Stimulated activated naive CD8-positive, alpha-beta T cell treated with anti-CD3 and anti-CD28 coated beads, Interleukin-15, amount 100 ng/mL, for 72 hours (primary cell): Measurements from ENCODE around the gene DHRS1.
A peak's percentile ranks its signal among the peaks of the same experiment; 100 is the strongest.

ENCODE experiments used
- ATAC-seq: fragments of 150-1000 bp; cut with Tn5 transposase; 2 replicates; pipeline ENCODE4 v1.10.0; 2021; ENCODE audit warnings: mild to moderate bottlenecking, moderate library complexity
- DNase-seq, 2 donors: peaks; one replicate each; pipeline ENCODE4 v3.0.0; 2021 to 2022
- H3K27ac Mint-ChIP-seq, 2 donors: one replicate each; pipeline ENCODE4 v1.8.0; 2022; ENCODE audit warnings: mild to moderate bottlenecking in 2 of 2, mixed read lengths in 2 of 2, moderate library complexity in 2 of 2
- H3K27me3 Mint-ChIP-seq: one replicate; pipeline ENCODE4 v1.8.0; 2022; ENCODE audit warnings: mixed read lengths
- H3K4me1 Mint-ChIP-seq: one replicate; pipeline ENCODE4 v1.8.0; 2022; ENCODE audit warnings: mild to moderate bottlenecking, mixed read lengths
- H3K4me3 Mint-ChIP-seq, 2 donors: one replicate each; pipeline ENCODE4 v1.8.0; 2022; ENCODE audit warnings: mild to moderate bottlenecking in 2 of 2, mixed read lengths in 2 of 2, moderate library complexity in 1 of 2
- H3K9me3 Mint-ChIP-seq, 2 donors: one replicate each; pipeline ENCODE4 v1.8.0; 2022; ENCODE audit warnings: mixed read lengths in 2 of 2

The DHRS1 gene

GRCh38 chr14:24315807-24316596, 16.4 kb upstream of the DHRS1 start:
- ATAC-seq = peak; percentile 16
- peaks cover 66% of the 10 kb centered on the region for H3K4me1 Mint-ChIP-seq
- no peak overlapping the region for H3K27ac Mint-ChIP-seq

DNA sequence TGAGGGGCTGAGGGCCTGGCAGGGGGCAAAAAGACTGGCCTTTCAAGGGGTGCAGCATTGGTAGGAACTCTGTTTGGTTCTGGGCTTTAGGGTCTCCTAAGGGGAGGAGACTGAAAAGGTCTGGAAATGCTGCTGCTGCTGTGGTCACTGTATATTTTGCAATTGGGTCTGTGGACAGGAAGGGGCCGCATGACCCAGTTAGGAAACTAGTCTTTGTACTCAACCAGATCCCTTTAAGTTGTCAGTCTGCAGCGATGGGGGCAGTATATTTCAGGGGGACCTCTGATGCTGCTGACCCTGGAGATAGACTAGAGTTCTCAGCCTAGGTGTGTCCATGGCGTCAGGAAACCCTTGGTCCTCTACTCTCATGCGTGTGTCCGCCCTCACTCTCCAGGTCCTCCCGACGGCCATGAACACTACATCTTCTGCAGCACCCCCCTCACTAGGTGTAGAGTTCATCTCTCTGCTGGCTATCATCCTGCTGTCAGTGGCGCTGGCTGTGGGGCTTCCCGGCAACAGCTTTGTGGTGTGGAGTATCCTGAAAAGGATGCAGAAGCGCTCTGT, 15.7 kb upstream of the DHRS1 start:
- ATAC-seq (no peak), DNase-seq (no peak)
- Mint-ChIP-seq H3K27ac (no peak overlapping the region), H3K4me1 (peaks cover 69% of the 10 kb centered on the region), H3K27me3 (peaks cover 15% of the 10 kb centered on the region), H3K4me3 (no peak overlapping the region), H3K9me3 (no peaks in the 10 kb centered on the region)

More at GRCh38 chr14:24315807-24316596, 16.4 kb upstream of the DHRS1 start:
- no peak for DNase-seq
- no peaks in the 10 kb centered on the region for H3K9me3 Mint-ChIP-seq
- peaks cover 17% of the 10 kb centered on the region for H3K27me3 Mint-ChIP-seq
- H3K4me3 Mint-ChIP-seq = no peak overlapping the region

DNA sequence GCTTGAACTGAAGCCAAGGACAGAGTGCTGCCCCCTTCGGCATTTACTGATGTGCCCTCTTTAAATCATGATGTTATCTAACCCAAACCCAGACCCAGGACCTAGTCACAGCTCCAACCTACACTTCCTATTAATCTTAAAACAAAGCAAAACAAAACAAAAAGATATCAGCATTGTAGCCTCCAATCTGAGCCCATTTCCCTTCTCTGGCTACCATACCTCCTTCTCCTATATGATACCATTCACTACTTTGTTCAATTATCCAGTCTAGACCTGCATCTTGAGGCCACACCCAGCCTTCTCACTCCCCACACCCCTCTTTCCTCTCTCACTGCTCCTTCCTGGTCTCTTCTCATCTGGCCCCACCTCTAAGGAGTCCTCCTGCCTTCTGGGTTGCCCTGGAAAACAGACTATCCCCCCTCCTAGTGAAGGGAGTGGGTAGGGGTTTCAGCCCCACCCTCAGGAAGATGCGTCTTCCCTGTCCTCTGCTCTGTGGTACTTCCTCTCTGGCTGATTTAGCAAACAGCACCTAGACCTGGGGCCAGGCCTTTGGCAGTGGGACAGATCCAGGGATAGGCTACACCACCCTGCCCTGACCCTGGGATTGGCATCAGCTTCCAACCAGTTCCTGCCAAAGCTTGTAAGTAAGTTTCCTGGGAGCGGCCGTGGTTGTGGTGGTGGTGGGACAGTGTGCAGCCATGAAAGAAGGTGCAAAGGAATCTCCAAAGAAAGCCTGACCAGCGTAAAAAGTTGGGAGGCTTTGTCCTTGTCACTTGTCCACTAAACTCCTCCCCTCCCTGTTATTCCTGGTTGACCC, 15.0 kb upstream of the DHRS1 start:
- Mint-ChIP-seq H3K4me1 (peaks cover 77% of the 10 kb centered on the region), H3K9me3 (no peaks in the 10 kb centered on the region), H3K27ac (peak overlapping the region in 1 of 2 donors; percentile 4), H3K4me3 (no peak overlapping the region), H3K27me3 (peaks cover 8% of the 10 kb centered on the region)
- ATAC-seq (no peak), DNase-seq (no peak)

DNA sequence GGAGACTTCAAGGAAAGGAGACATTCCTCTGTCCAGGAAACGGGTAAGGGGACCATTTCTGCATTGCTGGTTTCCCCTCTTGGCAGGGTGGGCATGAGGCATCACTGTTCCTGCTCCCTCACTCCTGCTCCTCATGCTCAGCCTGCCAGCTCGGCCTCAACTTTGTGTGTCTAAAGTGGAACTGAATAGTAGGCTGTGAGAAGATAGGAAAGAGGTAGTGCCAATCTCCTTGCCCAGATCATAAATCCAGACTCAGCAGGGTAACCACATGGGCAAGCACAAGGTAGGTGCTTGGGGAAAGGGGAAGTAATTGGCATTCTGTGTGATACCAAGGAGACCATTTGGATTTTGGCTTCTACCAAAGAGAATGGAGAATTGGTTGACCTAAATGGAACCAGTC, 14.3 kb upstream of the DHRS1 start:
- Mint-ChIP-seq H3K4me3 (peak overlapping the region; percentile 14 to 29), H3K9me3 (no peaks in the 10 kb centered on the region), H3K4me1 (peaks cover 81% of the 10 kb centered on the region), H3K27me3 (peaks cover 1% of the 10 kb centered on the region), H3K27ac (peak overlapping the region in 1 of 2 donors; percentile 73)
- ATAC-seq (no peak), DNase-seq (no peak)

DNA sequence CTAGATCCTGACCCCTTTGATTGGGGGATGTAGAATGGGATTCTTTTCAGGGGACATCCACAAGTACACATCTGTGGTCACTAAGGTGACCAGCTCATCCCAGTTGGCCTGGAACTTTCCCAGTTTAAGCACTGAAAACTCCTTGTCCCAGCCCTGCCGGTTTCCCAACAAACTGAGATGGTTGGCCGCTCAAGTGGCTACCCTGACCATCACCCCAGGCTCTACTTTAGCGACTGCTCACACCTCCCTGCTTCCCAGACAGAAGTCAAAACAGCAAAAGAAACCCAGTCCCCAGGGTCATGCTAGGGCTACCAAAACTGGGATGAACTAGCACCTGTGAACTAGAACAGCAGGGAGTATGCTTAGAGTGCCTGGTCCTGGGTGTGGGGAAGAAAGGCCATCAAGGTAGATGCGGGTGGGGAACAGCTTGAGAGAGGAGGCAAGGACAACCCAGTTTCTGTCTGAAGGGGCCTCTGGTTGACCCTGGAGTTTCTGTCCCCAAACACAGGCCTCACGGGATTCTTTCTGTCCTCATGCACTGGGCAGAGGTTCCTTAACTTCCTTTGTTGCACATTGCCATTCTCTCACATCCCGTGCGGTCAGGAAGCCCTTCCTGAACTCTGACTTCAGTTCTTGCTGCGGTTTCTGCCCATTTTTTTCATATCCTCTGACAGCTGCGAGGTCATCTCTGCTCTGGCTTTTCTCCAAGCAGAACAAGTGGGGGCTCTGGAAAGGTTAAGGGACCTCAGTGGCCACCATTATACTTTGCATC, 13.3 kb upstream of the DHRS1 start:
- Mint-ChIP-seq H3K9me3 (no peaks in the 10 kb centered on the region), H3K4me3 (peak overlapping the region; percentile 69 to 84), H3K27ac (peak overlapping the region in 1 of 2 donors; percentile 49), H3K4me1 (peaks cover 85% of the 10 kb centered on the region), H3K27me3 (no peaks in the 10 kb centered on the region)
- peak in 1 of 2 donors; percentile 37 for DNase-seq
- ATAC-seq = no peak

- ATAC-seq (no peak), DNase-seq (no peak)
- Mint-ChIP-seq H3K27ac (peak overlapping the region; percentile 1 to 81), H3K9me3 (no peaks in the 10 kb centered on the region), H3K27me3 (no peaks in the 10 kb centered on the region), H3K4me1 (peaks cover 85% of the 10 kb centered on the region), H3K4me3 (peak overlapping the region; percentile 69 to 84)
These were observed 12.4 kb upstream of the DHRS1 start for GRCh38 chr14:24311837-24312615.

- Mint-ChIP-seq H3K9me3 (no peaks in the 10 kb centered on the region), H3K27ac (peak within 1 kb of the TSS; percentile 55 to 81), H3K4me3 (peak within 1 kb of the TSS; percentile 69 to 84), H3K4me1 (peaks cover 79% of the 10 kb centered on the region), H3K27me3 (no peaks in the 10 kb centered on the region)
- ATAC-seq (peak; percentile 88), DNase-seq (peak; percentile 72 to 77)
These were observed 11.3 kb upstream of the DHRS1 start, which contains the start of gene LTB4R for GRCh38 chr14:24310646-24311604. Gene LTB4R, plus strand, starts transcription at chr14:24311502. Its CDS starts 4,150 bp downstream, at chr14:24315652.

DNA sequence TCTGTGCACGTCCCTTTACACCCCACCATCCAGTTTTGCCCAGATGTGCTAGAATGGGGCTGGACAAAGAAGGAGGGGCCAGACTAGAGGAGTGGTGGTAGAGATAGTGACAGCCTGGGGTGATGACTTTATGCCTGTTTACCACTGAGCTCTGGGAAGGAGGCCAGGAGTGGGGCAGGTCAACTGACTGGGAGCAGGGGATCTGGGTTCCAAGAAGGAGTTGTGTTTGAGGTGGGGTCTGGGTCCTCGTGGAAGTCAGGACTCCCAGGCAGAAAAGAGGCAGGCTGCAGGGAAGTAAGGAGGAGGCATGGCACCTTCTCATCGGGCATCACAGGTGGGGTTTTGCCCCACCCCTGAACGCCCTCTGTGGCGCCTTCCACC, 10.7 kb upstream of the DHRS1 start:
- DNase-seq (no peak), ATAC-seq (no peak)
- Mint-ChIP-seq H3K27ac (peak overlapping the region in 1 of 2 donors; percentile 68), H3K9me3 (no peaks in the 10 kb centered on the region), H3K4me3 (peak overlapping the region; percentile 69 to 84), H3K27me3 (no peaks in the 10 kb centered on the region), H3K4me1 (peaks cover 72% of the 10 kb centered on the region)

GRCh38 chr14:24309538-24310264, 10.1 kb upstream of the DHRS1 start, which contains the start of gene LTB4R2:
Gene LTB4R2, plus strand, starts transcription at chr14:24310140. Its CDS starts 525 bp downstream, at chr14:24310665.
- no peak for ATAC-seq
- no peaks in the 10 kb centered on the region for H3K9me3 Mint-ChIP-seq
- no peak for DNase-seq
- H3K27me3 Mint-ChIP-seq = no peaks in the 10 kb centered on the region
- peak within 1 kb of the TSS; percentile 69 to 84 for H3K4me3 Mint-ChIP-seq
- H3K4me1 Mint-ChIP-seq = peaks cover 67% of the 10 kb centered on the region
- peak within 1 kb of the TSS; percentile 3 to 73 for H3K27ac Mint-ChIP-seq

DNA sequence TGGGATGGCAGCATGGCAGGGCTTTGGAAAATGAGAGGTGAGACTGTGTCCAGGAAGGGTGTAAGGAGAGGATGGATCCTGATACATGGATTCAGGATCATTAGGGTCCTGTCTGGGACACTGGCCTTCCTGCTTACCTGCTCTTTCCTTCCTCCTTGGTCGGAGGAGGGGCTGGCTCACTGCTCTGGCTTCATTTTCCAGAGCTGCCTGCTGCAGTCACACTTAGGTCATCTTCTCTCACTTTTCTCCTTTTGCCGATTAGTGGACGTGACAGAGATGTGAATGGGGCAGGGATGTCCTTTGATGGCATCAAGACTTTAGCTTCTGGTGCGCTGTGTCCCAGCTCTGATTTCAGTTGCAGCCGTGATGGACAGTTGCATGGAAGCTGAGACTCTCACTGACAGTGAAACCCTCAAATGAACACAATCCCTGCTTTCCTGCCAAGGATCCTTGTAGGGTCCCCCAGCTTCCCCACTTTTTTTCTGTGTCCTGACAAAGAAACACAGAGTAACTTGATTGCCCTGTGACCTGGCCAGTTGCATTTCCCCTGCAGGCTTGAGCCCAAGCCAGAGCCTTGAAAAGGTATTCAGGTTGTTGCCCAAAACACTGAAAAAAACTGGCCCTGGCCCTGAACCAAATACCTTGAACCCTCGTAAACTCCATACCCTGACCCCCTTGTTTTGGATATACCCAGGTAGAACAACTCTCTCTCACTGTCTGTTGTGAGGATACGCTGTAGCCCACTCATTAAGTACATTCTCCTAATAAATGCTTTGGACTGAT, 9.0 kb upstream of the DHRS1 start:
- peaks cover 55% of the 10 kb centered on the region for H3K4me1 Mint-ChIP-seq
- no peak overlapping the region for H3K4me3 Mint-ChIP-seq
- DNase-seq (no peak), ATAC-seq (no peak)
- no peaks in the 10 kb centered on the region for H3K9me3 Mint-ChIP-seq
- no peaks in the 10 kb centered on the region for H3K27me3 Mint-ChIP-seq
- H3K27ac Mint-ChIP-seq = no peak overlapping the region

GRCh38 chr14:24307575-24308341, 8.2 kb upstream of the DHRS1 start, which contains the start of gene CIDEB:
Gene CIDEB, minus strand, starts transcription at chr14:24307977. Its CDS starts 119 bp downstream, at chr14:24307858.
- Mint-ChIP-seq H3K4me1 (peaks cover 47% of the 10 kb centered on the region), H3K27ac (peak within 1 kb of the TSS in 1 of 2 donors; percentile 16), H3K4me3 (no peak within 1 kb of the TSS), H3K9me3 (no peaks in the 10 kb centered on the region), H3K27me3 (no peaks in the 10 kb centered on the region)
- ATAC-seq (peak; percentile 3), DNase-seq (peak; percentile 54 to 62)

DNA sequence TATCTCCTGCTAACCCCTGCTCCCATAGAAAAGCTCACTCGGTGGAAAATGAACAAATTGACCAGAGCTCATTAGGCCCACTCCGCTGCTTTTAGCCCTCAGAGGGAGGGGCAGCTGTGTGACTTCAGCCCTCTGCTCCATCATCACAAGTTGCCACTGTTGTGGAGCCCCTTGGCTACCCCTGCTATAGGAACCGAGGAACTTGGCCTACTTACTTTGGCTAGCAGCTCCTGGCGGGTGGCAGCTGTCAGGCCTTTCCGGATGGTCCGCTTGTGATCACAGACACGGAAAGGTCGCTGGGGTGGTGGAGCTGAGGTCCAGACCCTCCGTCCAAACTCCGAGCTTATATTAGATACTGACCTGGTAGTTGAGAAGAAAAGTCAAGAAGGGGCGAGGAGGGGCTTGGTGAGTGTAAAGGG, 7.6 kb upstream of the DHRS1 start:
- DNase-seq = no peak
- H3K9me3 Mint-ChIP-seq = no peaks in the 10 kb centered on the region
- no peaks in the 10 kb centered on the region for H3K27me3 Mint-ChIP-seq
- H3K4me1 Mint-ChIP-seq = peaks cover 47% of the 10 kb centered on the region
- no peak overlapping the region for H3K4me3 Mint-ChIP-seq
- H3K27ac Mint-ChIP-seq = peak overlapping the region in 1 of 2 donors; percentile 16
- ATAC-seq = no peak
